Gastroesophageal sphincter (tissue), 4 donors: ENCODE results near the gene B4GALT6. TPM values are rescaled to one million over a fixed set of nuclear protein-coding genes. Genes with fewer than 3 reads are reported as not detected.

Experiments used
- ATAC-seq: fragments of 150-250 bp; one replicate; pipeline ENCODE4 v1.9.1; 2016; ENCODE audit warnings: mild to moderate bottlenecking, moderate library complexity
- H3K27ac ChIP-seq, 4 donors: fragments of 200-600 bp; sonication (generic) in 3 of 4; 1 replicate in 3 of 4; 2 replicates in 1 of 4; pipeline ENCODE4 v1.5.1; 2016 to 2019
- H3K27me3 ChIP-seq: fragments of 200-600 bp; sonication (generic); one replicate; pipeline ENCODE4 v1.5.1; 2019
- H3K36me3 ChIP-seq, 2 donors: fragments of 200-600 bp; sonication (generic); one replicate each; pipeline ENCODE4 v1.5.1; 2019; ENCODE audit warnings: control low read depth in 1 of 2
- H3K4me1 ChIP-seq, 3 donors: fragments of 200-600 bp; sonication (generic); 1 replicate in 2 of 3; 2 replicates in 1 of 3; pipeline ENCODE4 v1.5.1; 2016 to 2019; ENCODE audit warnings: control low read depth in 2 of 3
- H3K4me3 ChIP-seq, 2 donors: fragments of 200-600 bp; sonication (generic); one replicate each; pipeline ENCODE4 v1.5.1; 2019; ENCODE audit warnings: mild to moderate bottlenecking in 1 of 2, moderate library complexity in 1 of 2
- H3K9me3 ChIP-seq, 3 donors: fragments of 200-600 bp; sonication (generic); one replicate each; pipeline ENCODE4 v1.5.1; 2017 to 2019; ENCODE audit warnings: control low read depth in 2 of 3
- CTCF ChIP-seq, 4 experiments: fragments of 200-600 bp in 2 of 4; fragments of 450-650 bp in 2 of 4; sonication (generic) in 1 of 4; IDR thresholded peaks; one replicate each; pipeline ENCODE4 v1.5.1; 2017 to 2019; ENCODE audit warnings: antibody characterized with exemption in 4 of 4, mild to moderate bottlenecking in 2 of 4, moderate library complexity in 2 of 4
- EP300 ChIP-seq: sonication (generic); formaldehyde crosslinking; IDR thresholded peaks from one replicate; pipeline ENCODE4 v1.6.1; 2017; ENCODE audit warnings: antibody characterized with exemption, mild to moderate bottlenecking
- POLR2A ChIP-seq, 2 donors: fragments of 450-650 bp; IDR thresholded peaks; one replicate each; pipeline ENCODE4 v1.6.1; 2017; ENCODE audit warnings: antibody characterized with exemption in 2 of 2, mild to moderate bottlenecking in 2 of 2, moderate library complexity in 1 of 2
- POLR2AphosphoS5 ChIP-seq: sonication (generic); formaldehyde crosslinking; IDR thresholded peaks from one replicate; pipeline ENCODE4 v1.6.1; 2017; ENCODE audit warnings: antibody characterized with exemption
- WGBS, 2 donors: methylation state at CpG; one replicate each; pipeline ENCODE4 v1.1.5; 2018; ENCODE audit warnings: low coverage in 1 of 2; 5-methylcytosine and 5-hydroxymethylcytosine counted together
- total RNA-seq, 4 donors: library from RNA; depleted of rRNA; stranded (reverse); fragments of >200 nt; gene quantifications; one replicate each; pipeline ENCODE4 v1.1.0, GENCODE V29; 2016

Gene B4GALT6
- total RNA-seq, 4 donors from 2014 or later: 3.0 to 12.0 (median 5.8) TPM

GRCh38 chr18:31591628-31592027 lies 92.8 kb downstream of the B4GALT6 start, which contains the start of gene TTR:
Gene TTR, plus strand, starts transcription at chr18:31591877. Its CDS starts 26 bp downstream, at chr18:31591903.
- H3K4me3 ChIP-seq: no peak within 1 kb of the TSS
- H3K27ac ChIP-seq: no peak within 1 kb of the TSS
- H3K36me3 ChIP-seq: no peaks in the 10 kb centered on the region
- H3K27me3 ChIP-seq: no peaks in the 10 kb centered on the region
- 57 to 58% methylated on average over 2 to 5 of the region's 5 CpGs for WGBS, 2 donors
- no peak for ATAC-seq
- TF ChIP-seq POLR2AphosphoS5 (no peak), CTCF (IDR thresholded peaks at IDR 0.05) (no peak), POLR2A (IDR thresholded peaks at IDR 0.05) (no peak), EP300 (no peak)
- no peaks in the 10 kb centered on the region for H3K4me1 ChIP-seq
- no peaks in the 10 kb centered on the region for H3K9me3 ChIP-seq

DNA sequence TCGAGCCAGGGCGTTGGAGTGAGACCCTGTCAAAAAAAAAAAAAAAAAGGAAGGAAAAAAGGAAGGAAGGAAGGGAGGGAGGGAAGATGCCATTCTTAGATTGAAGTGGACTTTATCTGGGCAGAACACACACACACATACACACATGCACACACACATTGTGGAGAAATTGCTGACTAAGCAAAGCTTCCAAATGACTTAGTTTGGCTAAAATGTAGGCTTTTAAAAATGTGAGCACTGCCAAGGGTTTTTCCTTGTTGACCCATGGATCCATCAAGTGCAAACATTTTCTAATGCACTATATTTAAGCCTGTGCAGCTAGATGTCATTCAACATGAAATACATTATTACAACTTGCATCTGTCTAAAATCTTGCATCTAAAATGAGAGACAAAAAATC lies 93.3 kb downstream of the B4GALT6 start:
- Histone ChIP-seq H3K36me3 (no peaks in the 10 kb centered on the region), H3K27ac (no peak overlapping the region), H3K4me1 (no peaks in the 10 kb centered on the region), H3K27me3 (no peaks in the 10 kb centered on the region), H3K9me3 (no peaks in the 10 kb centered on the region), H3K4me3 (no peak overlapping the region)
- WGBS, 2 donors: 32% methylated on average over 2 of the region's 2 CpGs; no CpG with 5 or more reads in 1 of the 2 donors
- TF ChIP-seq POLR2A (IDR thresholded peaks at IDR 0.05) (no peak), CTCF (IDR thresholded peaks at IDR 0.05) (no peak), EP300 (no peak), POLR2AphosphoS5 (no peak)
- no peak for ATAC-seq

GRCh38 chr18:31590570-31590969 lies 93.8 kb downstream of the B4GALT6 start:
- ATAC-seq: no peak
- Histone ChIP-seq H3K4me3 (no peak overlapping the region), H3K36me3 (no peaks in the 10 kb centered on the region), H3K4me1 (no peaks in the 10 kb centered on the region), H3K27ac (no peak overlapping the region), H3K27me3 (no peaks in the 10 kb centered on the region), H3K9me3 (no peaks in the 10 kb centered on the region)
- TF ChIP-seq POLR2AphosphoS5: no peak
- TF ChIP-seq CTCF (IDR thresholded peaks at IDR 0.05): no peak
- no peak for TF ChIP-seq POLR2A (IDR thresholded peaks at IDR 0.05)
- TF ChIP-seq EP300: no peak
- WGBS, 2 donors: 77 to 85% methylated on average over 8 of the region's 8 CpGs

GRCh38 chr18:31587529-31587928 lies 96.9 kb downstream of the B4GALT6 start:
- ATAC-seq: no peak
- 79 to 80% methylated on average over 4 of the region's 4 CpGs for WGBS, 2 donors

More at GRCh38 chr18:31587529-31587928, 96.9 kb downstream of the B4GALT6 start:
- no peak overlapping the region for H3K27ac ChIP-seq
- no peaks in the 10 kb centered on the region for H3K36me3 ChIP-seq
- H3K4me1 ChIP-seq: no peaks in the 10 kb centered on the region
- no peaks in the 10 kb centered on the region for H3K27me3 ChIP-seq
- no peak overlapping the region for H3K4me3 ChIP-seq
- TF ChIP-seq CTCF (IDR thresholded peaks at IDR 0.05): no peak
- TF ChIP-seq EP300: no peak
- TF ChIP-seq POLR2AphosphoS5: no peak
- TF ChIP-seq POLR2A (IDR thresholded peaks at IDR 0.05): no peak
- H3K9me3 ChIP-seq: no peaks in the 10 kb centered on the region
